Measurements from ENCODE around the gene AFF1.

Gene AFF1

DNA sequence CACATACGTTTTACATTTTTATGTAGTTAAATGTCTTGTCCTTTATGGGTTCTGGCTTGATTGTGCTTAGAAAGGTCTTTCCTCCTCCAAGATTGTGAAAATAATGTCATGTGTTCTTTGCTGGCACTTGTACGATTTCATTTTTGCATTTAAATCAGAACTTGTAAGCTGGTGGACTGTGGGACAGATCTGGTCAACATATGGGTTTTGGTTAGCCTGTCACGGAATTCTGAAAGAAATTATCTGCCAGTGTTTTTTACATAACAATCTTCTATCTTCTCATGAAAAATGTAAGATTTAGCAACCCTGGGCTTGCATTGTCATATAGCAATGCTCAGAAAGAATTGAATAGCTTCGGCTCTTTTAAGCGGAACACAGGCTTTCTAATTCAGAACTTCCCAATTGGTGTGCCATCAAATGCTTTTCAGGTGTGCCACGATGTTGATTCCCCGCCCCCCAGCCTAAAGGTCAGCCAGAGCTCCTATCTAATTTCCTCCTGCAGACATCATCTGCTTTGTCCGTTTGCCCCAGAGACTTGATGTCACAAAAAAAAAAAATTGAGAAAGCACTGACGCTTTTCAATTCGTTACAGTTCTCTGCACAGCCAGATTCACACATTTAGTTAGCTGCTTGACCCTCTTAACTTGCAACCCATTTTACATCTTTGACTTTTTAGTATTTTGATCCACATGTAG is 16.2 kb downstream of the AFF1 start:
- DNase-seq, result no peak

DNA sequence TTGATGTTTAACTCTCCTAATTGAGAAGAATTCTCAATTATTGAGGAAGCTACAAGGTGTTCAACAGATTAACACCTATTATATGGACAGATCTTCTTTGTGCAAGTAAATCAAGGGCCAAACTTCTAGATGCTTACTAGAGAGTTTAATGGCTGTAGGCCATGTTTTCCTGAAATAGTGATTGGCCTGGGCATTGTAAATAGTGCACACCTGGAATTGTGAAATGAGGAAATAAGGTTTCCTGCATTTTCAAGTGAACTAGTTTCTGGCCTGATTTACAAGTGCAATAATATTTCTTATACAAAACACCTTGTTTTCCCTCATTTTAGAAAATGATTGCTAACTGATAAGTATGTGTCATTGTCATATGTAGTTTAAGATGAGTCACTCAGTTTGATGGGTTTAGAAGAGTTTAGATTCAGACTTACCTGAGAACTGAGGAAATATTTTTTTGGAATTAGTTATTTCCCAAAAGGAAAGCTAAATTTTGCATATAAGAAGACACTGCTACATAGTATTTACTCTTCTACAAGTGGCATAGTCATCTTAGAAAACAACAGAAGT is 21.2 kb downstream of the AFF1 start:
- no peak for DNase-seq

DNA sequence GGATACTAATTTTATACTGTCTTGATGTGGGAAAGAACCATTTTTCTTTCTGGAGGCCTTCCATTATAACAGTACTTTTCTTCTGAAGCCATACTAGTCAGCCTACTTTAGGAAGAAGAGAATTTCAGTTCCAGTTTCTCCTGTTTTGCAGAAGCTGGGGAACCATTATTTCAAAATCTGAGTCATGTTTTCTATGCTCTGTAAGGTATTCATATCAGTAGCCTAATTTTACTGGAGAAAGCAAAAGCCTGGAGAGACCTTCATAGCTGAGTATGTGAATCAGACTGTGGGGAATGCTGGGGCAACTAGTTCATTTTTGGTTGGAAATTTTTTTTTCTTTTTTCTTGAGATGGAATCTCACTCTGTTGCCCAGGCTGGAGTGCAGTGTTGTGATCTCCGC is 22.4 kb downstream of the AFF1 start:
- no peak for DNase-seq

DNA sequence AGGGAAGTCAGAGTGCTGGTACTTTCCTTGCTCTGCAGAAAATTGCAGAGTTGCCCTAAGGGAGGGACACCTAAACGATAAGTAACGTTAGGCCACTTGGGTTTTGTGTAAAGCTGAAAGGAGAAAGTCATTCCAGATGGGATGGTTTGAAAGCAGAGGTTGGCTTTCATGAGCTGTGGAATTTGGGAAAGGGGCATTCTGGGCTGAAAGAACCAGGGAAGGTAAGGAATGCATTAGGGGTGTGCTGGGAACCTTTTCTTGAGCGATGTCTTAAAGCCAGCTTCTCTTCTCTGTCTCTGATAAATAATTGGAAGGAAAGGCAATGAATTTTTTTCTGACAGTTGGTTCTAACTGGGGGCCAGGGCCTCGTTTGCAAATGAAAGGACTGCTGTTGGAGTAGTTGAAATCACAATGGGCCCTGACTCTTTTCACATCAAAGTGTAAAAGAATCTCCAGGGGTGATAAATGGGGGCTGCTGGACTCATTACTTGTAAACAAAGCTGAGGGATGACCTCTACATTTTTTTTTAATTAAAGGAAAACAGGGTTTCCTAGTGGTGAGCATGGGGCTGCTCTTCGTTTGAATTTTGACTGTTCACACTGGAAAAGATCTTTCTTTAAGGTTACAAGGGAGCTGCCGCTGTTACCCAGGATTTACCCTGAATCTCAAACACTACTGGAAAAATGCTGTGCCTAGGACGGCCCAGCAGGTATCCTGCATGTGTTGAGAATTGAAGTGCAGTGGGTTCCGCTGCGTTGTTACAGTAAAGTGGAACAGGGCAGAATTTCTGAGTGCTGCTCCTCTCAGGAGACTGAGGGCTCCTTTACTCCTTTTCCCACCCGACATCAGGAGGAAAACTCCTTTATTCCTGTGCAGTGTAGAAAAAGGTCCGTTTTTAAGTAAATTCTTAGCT is 25.0 kb downstream of the AFF1 start:
- DNase-seq, result no peak

DNA sequence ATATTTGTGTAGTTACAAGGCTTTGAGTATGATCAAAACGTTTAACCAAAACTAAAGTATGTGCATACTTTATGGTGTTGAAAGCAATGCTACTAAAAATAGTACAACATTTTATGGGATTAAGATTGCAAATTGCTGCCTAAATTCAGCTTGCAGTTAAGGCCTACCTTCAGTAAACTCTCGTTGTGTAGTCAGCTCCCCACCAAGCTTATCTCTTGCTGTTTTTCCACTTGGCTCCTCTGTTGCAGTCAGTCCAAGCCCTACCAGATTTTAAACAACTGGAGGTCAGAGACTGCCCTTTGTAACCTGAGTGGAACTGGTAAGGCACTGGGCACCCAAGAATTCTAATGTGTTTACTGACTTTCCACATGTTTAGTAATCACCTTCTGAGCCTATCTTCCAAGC is 25.7 kb downstream of the AFF1 start:
- no peak for DNase-seq

DNA sequence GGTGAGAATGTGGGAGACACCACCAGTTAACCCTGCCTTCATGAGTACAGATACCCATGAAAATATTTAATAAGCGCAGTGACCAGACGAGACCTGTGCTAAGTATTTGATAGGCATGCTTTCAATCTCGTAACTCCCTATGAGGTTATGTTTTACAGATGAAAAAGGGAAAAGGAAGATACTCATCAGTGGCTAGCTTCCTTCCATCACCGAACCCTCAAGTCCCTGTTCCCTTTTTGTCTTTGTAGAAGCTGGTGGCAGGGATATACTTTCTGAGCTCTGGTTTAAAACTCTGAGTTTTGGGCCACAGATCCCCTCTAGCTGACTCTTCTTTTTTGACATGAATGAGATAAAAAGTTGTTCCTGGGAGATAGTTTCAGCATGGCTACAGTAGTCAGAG is 26.3 kb downstream of the AFF1 start:
- DNase-seq, result no peak

DNA sequence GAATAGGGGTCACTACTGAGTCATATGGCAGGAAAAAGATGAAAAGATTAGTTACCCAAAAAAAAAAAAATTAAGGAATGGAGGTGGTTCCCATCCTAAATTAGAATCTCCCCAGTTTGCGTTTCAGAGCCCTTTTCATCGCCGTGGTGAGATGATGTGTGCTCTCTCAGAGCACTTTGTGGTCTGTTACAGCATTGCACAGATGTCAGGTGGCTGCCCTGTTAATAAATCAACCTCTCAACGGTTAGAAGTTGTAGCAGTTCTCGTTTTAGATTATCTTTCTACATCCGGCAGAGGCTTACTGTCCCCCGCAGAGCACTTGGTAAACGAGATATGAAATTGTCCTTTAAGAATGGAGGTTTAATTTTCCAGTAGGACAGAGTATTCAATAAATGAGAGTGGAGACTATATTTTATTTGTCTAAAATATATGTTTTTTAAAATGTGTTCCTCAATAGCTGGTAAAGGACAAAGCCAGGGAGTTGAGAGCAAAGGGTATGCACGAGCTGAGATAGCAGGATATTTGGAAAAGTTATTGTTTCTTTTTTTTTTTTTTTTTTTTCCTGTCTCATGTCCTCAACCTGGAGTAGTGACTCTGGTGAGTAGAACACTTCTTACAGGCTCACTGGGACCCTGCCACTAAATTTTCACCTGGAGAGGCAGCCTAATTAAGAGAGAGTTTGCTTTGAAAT is 26.9 kb downstream of the AFF1 start:
- no peak for DNase-seq

DNA sequence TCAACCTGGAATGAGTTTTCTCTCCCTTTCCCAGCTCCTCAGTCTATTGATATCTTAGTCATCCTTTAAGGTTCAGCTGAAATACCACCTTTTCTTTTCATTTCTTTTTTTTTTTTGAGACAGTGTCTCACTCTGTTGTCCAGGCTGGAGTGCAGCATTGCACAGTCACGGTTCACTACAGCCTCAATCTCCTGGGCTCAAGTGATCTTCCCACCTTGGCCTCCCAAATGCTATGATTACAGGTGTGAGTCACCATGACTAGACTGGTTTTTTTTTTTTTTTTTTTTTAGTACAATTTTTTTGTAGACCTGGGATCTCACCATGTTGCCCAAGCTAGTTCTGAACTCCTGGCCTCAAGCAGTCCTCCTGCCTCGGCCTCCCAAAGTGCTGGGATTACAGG is 28.9 kb downstream of the AFF1 start:
- DNase-seq, result no peak

DNA sequence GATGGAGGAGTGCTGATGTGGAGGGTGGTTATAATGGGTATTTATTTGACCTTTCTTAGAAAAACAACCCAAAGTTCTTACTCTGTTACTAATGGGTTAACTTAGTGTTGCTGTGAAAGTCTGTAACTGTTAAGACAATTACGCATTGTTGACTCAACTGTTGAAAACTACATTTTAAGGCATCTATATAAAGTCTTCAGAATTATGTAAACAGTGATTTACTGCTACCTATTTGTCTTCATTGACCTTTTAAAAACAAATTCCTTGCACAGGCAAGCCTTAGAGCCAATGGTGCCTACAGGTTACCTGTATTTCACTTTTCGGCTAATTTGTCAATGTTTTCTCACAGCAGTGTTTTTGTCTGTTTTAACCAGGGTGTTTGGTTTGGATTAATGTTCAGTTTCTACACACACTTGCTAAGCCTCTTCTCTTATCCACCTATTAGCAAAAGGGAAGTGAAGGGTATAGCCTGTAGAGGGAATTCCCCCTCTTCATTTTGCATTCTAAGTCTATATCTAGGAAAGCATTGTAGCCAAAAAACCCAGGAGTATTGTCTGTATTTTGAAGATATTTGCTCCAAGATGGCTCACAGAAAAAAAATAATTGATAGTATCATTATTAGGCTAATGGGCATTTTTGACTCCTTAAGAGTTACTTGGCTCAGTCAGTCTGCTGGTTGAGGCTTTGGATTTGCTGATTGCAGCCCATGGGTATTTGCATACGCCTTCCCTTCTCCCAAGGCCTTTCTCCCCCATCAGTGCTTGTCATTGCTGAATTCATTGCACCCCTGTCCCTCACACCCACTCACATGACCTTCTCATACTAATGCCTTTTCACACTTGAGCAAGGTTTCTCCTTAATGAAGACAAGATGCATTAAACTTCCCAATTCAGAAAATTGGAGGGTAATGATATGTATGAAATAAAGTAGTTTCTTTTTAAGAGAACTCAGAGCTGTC is 30.5 kb downstream of the AFF1 start:
- no peak for DNase-seq

DNA sequence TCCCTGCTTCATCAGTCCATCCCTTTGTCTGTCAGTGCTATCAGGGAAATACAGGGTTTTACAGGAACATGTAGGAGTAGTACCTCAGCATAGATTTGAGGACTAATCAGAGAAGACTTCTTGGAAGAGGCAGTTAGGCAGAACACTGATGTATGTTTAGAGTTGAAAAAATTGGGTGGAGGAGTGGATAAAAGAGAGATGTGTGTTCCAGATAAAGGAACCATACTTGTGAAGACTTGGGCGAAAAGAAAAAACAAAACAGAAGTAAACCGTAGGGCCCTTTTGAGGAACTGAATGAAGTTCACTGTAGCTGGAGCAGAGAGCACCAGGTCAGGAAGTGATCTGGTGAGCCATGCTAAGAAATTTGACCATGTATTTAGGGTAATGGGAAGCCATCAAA is 32.3 kb downstream of the AFF1 start:
- no peak for DNase-seq

DNA sequence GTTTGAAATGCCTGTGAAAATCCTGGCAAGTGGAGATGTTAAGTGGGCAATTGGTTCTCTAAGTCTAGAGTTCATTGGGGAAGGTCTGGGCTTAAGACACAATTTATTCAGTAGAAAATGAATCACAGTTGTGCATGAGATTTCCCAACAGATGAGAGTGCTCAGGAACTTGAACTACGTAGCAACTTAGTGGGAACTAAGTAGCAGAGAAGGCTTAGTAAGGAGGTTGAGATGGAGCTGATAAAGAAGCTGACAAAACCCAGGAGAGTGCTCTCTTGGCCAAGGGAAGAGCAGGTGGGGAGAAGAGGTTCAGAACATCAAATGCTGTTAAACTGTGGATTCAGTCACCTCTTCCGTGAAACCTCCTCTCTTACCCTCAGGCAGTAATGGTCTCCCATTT is 33.0 kb downstream of the AFF1 start:
- DNase-seq, result no peak

DNA sequence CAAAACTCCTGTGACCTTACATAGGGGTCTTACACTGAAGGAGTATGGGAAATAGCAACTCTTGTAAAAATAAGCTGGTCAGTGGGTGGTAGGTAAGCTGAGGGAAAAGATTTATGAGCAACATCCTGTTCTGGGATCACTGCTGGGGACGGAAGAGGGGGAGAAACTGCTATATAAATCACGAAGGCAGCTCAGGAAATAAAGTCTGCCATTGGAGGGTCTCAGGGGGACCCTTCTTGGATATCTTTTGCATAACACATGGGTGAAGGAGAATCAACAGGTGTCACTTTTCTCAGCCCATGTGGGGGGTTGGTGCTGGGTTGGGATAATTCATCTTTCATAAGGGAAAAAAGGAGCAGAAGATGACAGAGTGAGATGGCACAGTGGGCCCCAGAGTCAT is 33.7 kb downstream of the AFF1 start:
- no peak for DNase-seq

DNA sequence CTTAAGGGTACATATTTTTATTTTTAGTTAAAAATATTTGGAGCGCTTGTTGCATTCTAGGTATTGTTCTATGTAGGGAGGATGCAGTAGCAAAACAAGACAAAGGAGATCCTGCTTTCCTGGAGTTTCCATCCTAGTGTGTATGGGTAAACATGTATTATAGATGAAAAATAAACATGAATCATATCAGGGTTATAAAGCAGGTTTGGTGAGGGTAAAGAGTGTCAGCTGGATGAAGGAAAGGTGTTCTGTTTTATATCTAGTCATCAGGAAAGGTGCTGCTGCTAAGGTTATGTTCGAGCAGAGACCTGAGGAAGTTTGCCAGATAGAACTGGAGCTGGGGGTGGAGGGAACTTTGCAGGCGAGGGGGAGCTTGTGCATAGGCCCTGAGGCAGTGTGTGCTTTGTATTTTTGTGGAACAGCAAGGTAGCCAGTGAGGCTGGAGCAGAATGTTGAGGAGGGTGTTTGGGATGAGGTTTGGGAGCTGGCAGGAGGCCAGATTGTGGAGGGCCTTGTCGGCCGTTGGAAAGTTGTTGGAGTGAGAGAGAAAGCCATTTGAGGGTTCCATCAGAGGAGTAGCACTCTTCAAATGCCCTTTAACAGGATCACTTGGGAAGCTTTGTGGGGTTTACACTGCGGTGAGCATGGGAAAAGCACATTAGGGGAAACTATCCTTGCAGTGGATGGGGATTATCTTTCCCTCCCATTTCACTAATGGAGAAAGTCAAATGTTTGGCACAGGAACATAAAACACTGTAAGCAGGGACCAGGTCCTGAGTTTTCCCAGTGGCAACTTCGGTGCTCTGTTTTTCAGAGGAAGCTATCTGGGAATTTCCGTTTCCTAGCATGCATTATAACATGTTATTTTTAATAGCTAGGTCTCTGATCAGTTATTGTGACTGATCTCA is 35.9 kb downstream of the AFF1 start:
- no peak for DNase-seq

DNA sequence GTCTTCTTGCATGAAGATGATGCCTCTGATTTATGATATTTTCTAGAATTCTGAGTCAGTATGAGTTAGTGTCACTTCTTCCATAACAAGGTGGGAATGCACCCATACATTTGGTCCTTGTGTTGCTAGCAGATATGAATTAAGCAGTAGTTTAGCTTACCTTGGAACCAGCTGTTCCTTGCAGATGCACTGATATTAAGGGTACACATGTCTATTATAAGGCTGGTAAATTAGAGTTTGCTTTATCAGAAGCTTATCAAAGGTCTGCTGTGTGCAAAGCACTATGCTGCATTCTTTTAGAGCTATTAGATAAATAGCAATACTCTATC is 36.5 kb downstream of the AFF1 start:
- no peak for DNase-seq

DNA sequence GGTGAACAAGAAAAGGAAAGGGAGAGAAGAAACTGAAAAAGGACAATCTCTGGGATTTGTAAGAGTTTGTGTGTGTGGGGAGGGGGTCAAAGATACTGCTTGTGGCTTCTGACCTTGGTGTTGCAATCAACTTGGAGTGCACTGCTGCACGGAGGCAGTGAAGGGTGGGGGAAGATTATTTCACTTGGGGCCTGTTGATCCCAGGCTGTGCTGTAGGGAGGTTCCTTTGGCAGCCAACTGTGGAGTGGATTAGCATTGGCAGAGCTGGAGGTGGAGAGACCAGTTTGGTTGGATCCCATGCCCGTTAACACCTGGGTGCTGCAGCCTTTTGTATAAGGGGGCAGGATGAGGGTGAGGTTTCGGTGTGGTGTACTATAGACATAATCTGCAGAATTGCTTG is 38.2 kb downstream of the AFF1 start:
- peak; percentile 17 for DNase-seq

DNA sequence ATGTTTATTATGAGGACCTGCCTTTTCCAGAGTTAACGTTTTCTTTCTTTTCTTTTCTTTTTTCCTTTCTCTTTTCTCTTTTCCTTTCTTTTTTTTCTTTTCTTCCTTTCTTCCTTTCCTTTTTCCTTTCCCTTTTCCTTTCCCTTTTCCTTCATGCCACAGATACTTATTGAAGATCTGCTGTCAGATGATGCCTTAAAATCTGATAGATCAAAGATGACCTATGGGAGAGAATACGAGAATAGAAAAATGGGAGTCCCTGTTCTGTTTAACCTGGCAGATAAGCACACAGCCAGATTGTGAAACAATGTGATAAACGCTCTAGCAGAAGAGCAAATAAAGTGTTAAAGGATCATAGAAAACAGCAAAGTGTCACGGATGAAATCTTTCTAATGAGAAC is 38.9 kb downstream of the AFF1 start:
- no peak for DNase-seq

DNA sequence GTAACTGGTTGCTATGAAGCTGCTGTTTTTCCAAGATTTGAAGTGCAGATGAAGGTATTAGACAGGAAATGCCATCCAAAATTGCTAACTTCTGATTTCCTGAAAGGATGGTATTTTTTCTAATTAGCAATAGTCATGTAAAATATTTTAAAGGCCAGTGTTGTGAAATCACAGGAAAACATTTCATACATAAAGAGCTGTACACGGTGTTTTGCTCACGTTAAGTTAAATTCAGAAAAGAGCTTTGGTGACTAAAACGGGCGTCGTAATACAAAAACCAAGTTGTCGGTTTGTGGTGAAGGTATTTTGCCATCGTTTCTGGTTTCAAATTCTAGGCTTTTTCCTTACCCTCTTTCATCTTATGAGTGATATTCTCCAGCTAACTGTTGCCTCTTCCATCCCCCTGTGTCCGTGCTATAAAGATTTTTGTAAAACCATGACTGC is 39.8 kb downstream of the AFF1 start:
- DNase-seq, result no peak

DNA sequence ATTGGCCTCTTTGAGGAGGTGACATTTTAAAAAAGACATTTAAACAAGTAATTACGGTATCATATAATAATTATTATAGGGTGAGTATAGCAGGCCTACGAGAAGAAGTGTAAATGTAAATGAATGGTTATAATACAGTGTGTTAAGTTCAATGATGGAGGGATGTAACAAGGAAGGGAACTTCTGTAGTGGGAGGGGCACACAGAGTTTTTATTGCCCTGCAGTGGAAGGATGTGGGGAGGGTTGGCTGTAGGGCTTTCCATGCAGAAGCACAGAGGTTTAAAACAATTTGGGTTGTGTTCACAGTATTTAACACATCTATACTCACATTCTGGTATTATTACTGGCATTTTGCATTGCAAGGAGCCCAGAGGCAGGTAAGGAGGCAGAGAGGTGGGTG is 41.1 kb downstream of the AFF1 start:
- DNase-seq, result no peak

DNA sequence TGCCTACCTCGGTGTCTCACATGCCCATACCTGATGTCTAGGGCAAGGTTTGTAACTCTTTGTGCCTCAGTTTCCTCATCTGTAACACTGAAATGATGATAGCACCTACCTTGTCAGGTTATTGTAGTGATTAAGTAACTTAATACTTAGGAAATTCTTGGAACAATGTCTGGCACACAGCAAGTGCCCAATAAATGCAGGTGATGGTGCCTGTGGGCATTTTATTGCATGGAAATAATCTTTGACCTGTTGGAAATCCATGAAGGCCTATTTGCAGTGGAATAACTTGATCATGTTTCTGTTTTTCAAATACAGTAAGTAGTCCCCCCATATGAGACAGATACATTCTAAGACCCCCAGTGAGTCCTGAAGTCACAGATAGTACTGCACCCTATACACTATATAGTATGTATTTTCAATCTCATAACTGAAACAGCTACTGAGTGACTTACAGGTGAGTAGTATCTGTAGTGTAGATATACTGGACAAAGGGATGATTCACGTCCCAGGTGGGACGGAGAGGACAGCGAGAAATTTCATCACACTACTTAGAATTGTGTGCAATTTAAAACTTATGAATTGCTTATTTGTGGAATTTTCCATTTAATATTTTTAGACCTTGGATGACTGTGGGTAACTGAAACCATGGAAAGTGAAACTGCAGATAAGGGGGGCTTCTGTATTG is 42.1 kb downstream of the AFF1 start:
- DNase-seq, result no peak

DNA sequence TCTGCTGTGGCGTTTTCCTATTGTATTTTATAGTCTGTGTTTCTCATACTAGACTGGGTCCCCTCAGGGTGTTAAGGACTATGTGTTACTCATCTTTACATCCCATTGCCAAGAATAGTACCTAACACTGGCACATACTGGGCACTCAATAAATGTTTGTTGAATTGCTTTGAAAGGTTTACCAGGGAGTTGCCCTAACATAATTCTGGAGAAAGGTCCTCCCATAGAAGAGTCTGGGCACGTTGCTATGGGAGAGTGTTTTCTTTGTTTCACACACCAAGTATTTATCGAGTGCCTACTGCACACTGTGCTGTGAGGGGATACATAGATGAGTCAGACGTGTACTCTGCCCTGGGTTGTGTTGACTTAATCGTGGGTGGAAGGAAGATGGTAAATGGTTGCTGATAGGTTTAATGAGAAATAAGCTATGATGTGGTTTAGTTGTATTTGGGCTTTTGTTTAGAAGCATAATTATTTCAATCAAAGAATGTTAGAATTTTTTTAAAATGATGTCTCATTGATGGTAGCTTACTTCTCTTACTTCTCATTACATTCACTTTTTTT is 42.9 kb downstream of the AFF1 start:
- DNase-seq, result peak; percentile 10

Data from NCI-H774 (cell line).